Neural cell (in vitro differentiated cells): ENCODE data around the gene TMEM81. TPM values are rescaled to one million over a fixed set of nuclear protein-coding genes. Genes with fewer than 3 reads are reported as not detected.

Experiments used
- H2AFZ ChIP-seq: fragments of 200-600, 300-800 bp; sonication (generic), shearing (Covaris generic); 2 replicates; pipeline ENCODE4 v1.6.0; 2014; ENCODE audit warnings: low read depth, mild to moderate bottlenecking, antibody characterized with exemption, low read length, moderate library complexity
- H3F3A ChIP-seq: fragments of 200-600 bp; shearing (Covaris generic); 2 replicates; pipeline ENCODE4 v1.6.1; 2016; ENCODE audit warnings: mild to moderate bottlenecking, moderate library complexity, mixed read lengths, antibody characterized with exemption, low read length; ENCODE audit not compliant: insufficient read depth, poor library complexity, severe bottlenecking
- H3K27ac ChIP-seq: fragments of 200-600, 300-800 bp; sonication (generic), shearing (Covaris generic); 2 replicates; pipeline ENCODE4 v1.5.1; 2014; ENCODE audit warnings: mild to moderate bottlenecking, low read length, moderate library complexity
- H3K27me3 ChIP-seq: fragments of 300-800, 200-600 bp; sonication (generic), shearing (Covaris generic); 2 replicates; pipeline ENCODE4 v1.6.0; 2014; ENCODE audit warnings: mild to moderate bottlenecking, low read depth, low read length, moderate library complexity; ENCODE audit not compliant: insufficient read depth
- H3K36me3 ChIP-seq: fragments of 300-800, 200-600 bp; sonication (generic), shearing (Covaris generic); 2 replicates; pipeline ENCODE4 v1.5.1; 2014; ENCODE audit warnings: mild to moderate bottlenecking, antibody characterized with exemption, low read length, moderate library complexity; ENCODE audit not compliant: insufficient read depth
- H3K4me2 ChIP-seq: fragments of 300-800, 200-600 bp; sonication (generic), shearing (Covaris generic); 2 replicates; pipeline ENCODE4 v1.6.0; 2014; ENCODE audit warnings: mild to moderate bottlenecking, low read length
- H3K4me3 ChIP-seq: fragments of 300-800, 200-600 bp; sonication (generic), shearing (Covaris generic); 2 replicates; pipeline ENCODE4 v1.5.1; 2014; ENCODE audit warnings: mild to moderate bottlenecking, low read length, moderate library complexity
- H3K79me2 ChIP-seq: fragments of 200-600 bp; shearing (Covaris generic); replicated peaks from 2 replicates; pipeline ENCODE4 v1.6.0; 2014; ENCODE audit warnings: mild to moderate bottlenecking, low read length, moderate library complexity; ENCODE audit not compliant: insufficient read depth
- H3K9ac ChIP-seq: fragments of 300-800, 200-600 bp; sonication (generic), shearing (Covaris generic); 2 replicates; pipeline ENCODE4 v1.6.1; 2016; ENCODE audit warnings: mild to moderate bottlenecking, low read length, mixed read lengths
- H3K9me2 ChIP-seq: fragments of 200-600 bp; shearing (Covaris generic); 2 replicates; pipeline ENCODE4 v1.6.1; 2016; ENCODE audit warnings: mild to moderate bottlenecking, low read length, mixed read lengths; ENCODE audit not compliant: insufficient read depth
- H3K9me3 ChIP-seq: fragments of 200-600, 300-800 bp; sonication (generic), shearing (Covaris generic); 2 replicates; pipeline ENCODE4 v1.6.1; 2016; ENCODE audit warnings: mild to moderate bottlenecking, mixed run types, low read length, moderate library complexity, mixed read lengths
- H4K20me1 ChIP-seq: fragments of 200-600 bp; shearing (Covaris generic); 2 replicates; pipeline ENCODE4 v1.6.1; 2016; ENCODE audit warnings: mild to moderate bottlenecking, mixed run types; ENCODE audit not compliant: insufficient read depth
- CTCF ChIP-seq: fragments of 450-650 bp; IDR thresholded peaks from 2 replicates; pipeline ENCODE4 v1.5.1; 2014; ENCODE audit warnings: antibody characterized with exemption, mild to moderate bottlenecking, moderate library complexity; ENCODE audit not compliant: poor library complexity, severe bottlenecking
- EP300 ChIP-seq: fragments of 450-650 bp; conservative IDR thresholded peaks from 2 replicates; pipeline ENCODE4 v1.6.1; 2014; ENCODE audit warnings: antibody characterized with exemption, mild to moderate bottlenecking, moderate library complexity; ENCODE audit not compliant: poor library complexity, severe bottlenecking
- EZH2 ChIP-seq: fragments of 200-600, 300-800 bp; shearing (Covaris generic), sonication (generic); IDR thresholded peaks from 2 replicates; pipeline ENCODE4 v1.6.1; 2014; ENCODE audit warnings: antibody characterized with exemption, low read length, borderline replicate concordance, mild to moderate bottlenecking; ENCODE audit not compliant: insufficient read depth, poor library complexity, severe bottlenecking
- MXI1 ChIP-seq: fragments of 450-650 bp; conservative IDR thresholded peaks from 2 replicates; pipeline ENCODE4 v1.6.1; 2014; ENCODE audit warnings: antibody characterized with exemption, mild to moderate bottlenecking; ENCODE audit not compliant: poor library complexity, severe bottlenecking
- POLR2AphosphoS5 ChIP-seq: IDR thresholded peaks from 2 replicates; pipeline ENCODE4 v1.6.1; 2012
- RAD21 ChIP-seq: fragments of 450-650 bp; conservative IDR thresholded peaks from 2 replicates; pipeline ENCODE4 v1.6.1; 2014; ENCODE audit warnings: antibody characterized with exemption, mild to moderate bottlenecking, moderate library complexity
- REST ChIP-seq: IDR thresholded peaks from 2 replicates; pipeline ENCODE4 v1.6.1; 2012; ENCODE audit warnings: borderline replicate concordance
- SMC3 ChIP-seq: fragments of 450-650 bp; conservative IDR thresholded peaks from 2 replicates; pipeline ENCODE4 v1.6.1; 2014; ENCODE audit warnings: antibody characterized with exemption, mild to moderate bottlenecking, moderate library complexity; ENCODE audit not compliant: poor library complexity
- TAF1 ChIP-seq: IDR thresholded peaks from 2 replicates; pipeline ENCODE4 v1.6.1; 2012; ENCODE audit warnings: low read depth
- polyA plus RNA-seq: library from polyadenylated mRNA; depleted of rRNA; stranded (reverse); fragments of >200 nt; gene quantifications from 2 replicates; pipeline ENCODE4 v1.2.3, GENCODE V29; 2014

TMEM81 gene
- polyA plus RNA-seq, 1 donor from 2014 or later, result 10.1 TPM

DNA sequence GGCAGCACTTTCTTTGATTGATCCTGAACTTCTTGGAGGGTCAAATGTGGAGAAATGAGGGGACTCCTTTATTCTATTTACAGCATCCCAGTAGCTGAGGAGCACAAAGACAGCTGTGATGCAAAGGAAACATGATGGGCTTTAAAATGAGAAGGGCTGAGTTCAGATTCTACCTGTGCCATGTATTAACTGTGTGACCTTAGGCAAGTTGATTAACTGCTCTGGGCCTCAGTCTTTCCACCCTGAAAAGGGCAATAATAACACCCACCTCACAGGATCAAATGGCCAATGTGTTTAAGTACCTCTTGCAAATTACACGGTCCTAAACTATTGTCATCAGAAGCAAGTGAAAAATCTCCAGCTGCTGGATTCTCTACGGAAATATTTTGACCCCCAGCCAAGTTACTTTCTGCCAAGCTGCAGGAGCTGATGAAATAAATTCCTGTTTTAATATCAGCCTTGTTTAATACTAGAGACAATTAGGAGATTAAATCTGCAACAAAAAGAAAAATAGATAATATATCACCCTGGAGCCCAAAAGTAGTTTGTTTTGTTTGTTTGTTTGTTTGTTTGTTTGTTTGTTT lies 15.7 kb downstream of the TMEM81 start:
- H3K9me3 ChIP-seq, result no peaks in the 10 kb centered on the region
- no peaks in the 10 kb centered on the region for H3K9me2 ChIP-seq
- no peak overlapping the region for H3K4me2 ChIP-seq
- no peaks in the 10 kb centered on the region for H3K36me3 ChIP-seq
- H4K20me1 ChIP-seq, result no peaks in the 10 kb centered on the region
- H3K79me2 ChIP-seq, result no peaks in the 10 kb centered on the region
- no peak overlapping the region for H3K9ac ChIP-seq
- H3K4me3 ChIP-seq, result no peak overlapping the region
- H3K27ac ChIP-seq, result no peak overlapping the region
- no peaks in the 10 kb centered on the region for H3F3A ChIP-seq
- no peaks in the 10 kb centered on the region for H3K27me3 ChIP-seq
- no peak overlapping the region for H2AFZ ChIP-seq
- TF ChIP-seq CTCF (no peak), TAF1 (no peak), POLR2AphosphoS5 (no peak), MXI1 (no peak), SMC3 (no peak), EZH2 (no peak), RAD21 (no peak)

DNA sequence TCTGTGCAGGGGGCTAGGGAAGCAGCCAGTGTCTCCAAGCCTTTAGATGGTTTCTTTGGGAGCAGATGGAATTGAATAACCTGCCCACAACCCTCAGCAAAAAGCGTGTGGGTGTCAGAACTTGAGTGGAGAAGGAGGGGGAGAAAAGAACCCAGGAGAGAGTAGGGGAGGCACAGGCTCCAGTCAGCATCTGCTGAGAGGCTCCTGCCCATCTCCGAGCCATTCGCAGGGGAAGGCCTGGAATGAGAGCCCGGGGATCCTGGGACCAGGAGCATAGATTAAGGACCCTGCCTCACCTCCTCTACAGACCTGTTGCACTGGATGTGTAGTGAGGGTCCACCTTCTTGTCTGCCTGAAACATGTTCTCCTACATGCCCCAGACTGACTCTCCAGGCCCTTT lies 16.3 kb downstream of the TMEM81 start:
- Histone ChIP-seq H3K27me3 (no peaks in the 10 kb centered on the region), H3F3A (no peaks in the 10 kb centered on the region), H3K9me3 (no peaks in the 10 kb centered on the region), H3K36me3 (no peaks in the 10 kb centered on the region), H3K79me2 (no peaks in the 10 kb centered on the region), H3K4me3 (no peak overlapping the region), H2AFZ (no peak overlapping the region), H3K27ac (no peak overlapping the region), H4K20me1 (no peaks in the 10 kb centered on the region), H3K9ac (no peak overlapping the region), H3K4me2 (no peak overlapping the region), H3K9me2 (no peaks in the 10 kb centered on the region)
- TF ChIP-seq TAF1 (no peak), REST (no peak), EP300 (no peak), SMC3 (no peak), CTCF (no peak), EZH2 (no peak), MXI1 (no peak), RAD21 (no peak), POLR2AphosphoS5 (no peak)
